Hepatocyte (in vitro differentiated cells): ENCODE measurements around the gene CPLANE2. TPM values are rescaled to one million over a fixed set of nuclear protein-coding genes. Genes with fewer than 3 reads are reported as not detected.
"Not testable (repeated sequence)": the region's sequence is repeated elsewhere in the genome, so short reads cannot be mapped to it uniquely, and the experiment has no call there.

Source experiments
- DNase-seq: peaks from one replicate; pipeline ENCODE4 v3.0.0-alpha.2; 2016; ENCODE audit warnings: low spot score
- H2AFZ ChIP-seq: fragments of 200-600 bp; sonication (generic); 2 replicates; pipeline ENCODE4 v1.6.0; 2016; ENCODE audit warnings: antibody characterized with exemption, mild to moderate bottlenecking
- H3K27ac ChIP-seq: fragments of 200-600 bp; sonication (generic); 2 replicates; pipeline ENCODE4 v1.5.1; 2016; ENCODE audit warnings: mild to moderate bottlenecking
- H3K27me3 ChIP-seq: fragments of 200-600 bp; sonication (generic); 2 replicates; pipeline ENCODE4 v1.6.1; 2016
- H3K36me3 ChIP-seq: fragments of 200-600 bp; sonication (generic); replicated peaks from 2 replicates; pipeline ENCODE4 v1.5.1; 2016; ENCODE audit warnings: low read depth; ENCODE audit not compliant: insufficient read depth
- H3K4me1 ChIP-seq: fragments of 200-600 bp; sonication (generic); 2 replicates; pipeline ENCODE4 v1.5.1; 2016; ENCODE audit warnings: mild to moderate bottlenecking, moderate library complexity; ENCODE audit not compliant: insufficient read depth
- H3K4me2 ChIP-seq: fragments of 200-600 bp; sonication (generic); 2 replicates; pipeline ENCODE4 v1.6.0; 2016
- H3K4me3 ChIP-seq: fragments of 200-600 bp; sonication (generic); 2 replicates; pipeline ENCODE4 v1.5.1; 2016; ENCODE audit warnings: mild to moderate bottlenecking
- H3K79me2 ChIP-seq: fragments of 200-600 bp; sonication (generic); 2 replicates; pipeline ENCODE4 v1.6.0; 2017; ENCODE audit warnings: mild to moderate bottlenecking
- H3K9me2 ChIP-seq: fragments of 200-600 bp; sonication (generic); replicated peaks from 2 replicates; pipeline ENCODE4 v1.6.0; 2017; ENCODE audit warnings: mild to moderate bottlenecking; ENCODE audit not compliant: insufficient read depth
- H3K9me3 ChIP-seq: fragments of 200-600 bp; sonication (generic); 2 replicates; pipeline ENCODE4 v1.5.1; 2016; ENCODE audit warnings: low read depth, mild to moderate bottlenecking
- H4K20me1 ChIP-seq: fragments of 200-600 bp; sonication (generic); 2 replicates; pipeline ENCODE4 v1.6.0; 2016; ENCODE audit warnings: mild to moderate bottlenecking; ENCODE audit not compliant: insufficient read depth, poor library complexity, severe bottlenecking
- CTCF ChIP-seq: fragments of 200-600 bp; sonication (generic); IDR thresholded peaks from 2 replicates; pipeline ENCODE4 v1.5.1; 2016; ENCODE audit warnings: antibody characterized with exemption, mild to moderate bottlenecking; ENCODE audit not compliant: poor library complexity
- EZH2 ChIP-seq: fragments of 200-600 bp; sonication (generic); IDR thresholded peaks from 2 replicates; pipeline ENCODE4 v1.6.1; 2016; ENCODE audit warnings: antibody characterized with exemption, mild to moderate bottlenecking, borderline replicate concordance
- EZH2phosphoT487 ChIP-seq: fragments of 200-600 bp; sonication (generic); IDR thresholded peaks from one replicate; pipeline ENCODE4 v1.6.1; 2018; ENCODE audit warnings: antibody characterized with exemption, mild to moderate bottlenecking, low read depth, moderate library complexity; ENCODE audit not compliant: unreplicated experiment, severe bottlenecking
- WGBS: methylation state at CpG from one replicate; pipeline ENCODE4 v1.1.6; 2016; ENCODE audit warnings: low lambda C conversion rate; ENCODE audit errors: missing lambda C conversion rate; 5-methylcytosine and 5-hydroxymethylcytosine counted together
- polyA plus RNA-seq: library from polyadenylated mRNA; unstranded; fragments of >200 nt; fragmentation: Nextera tagmentation; extraction: Ambion mirVana; gene quantifications from 2 replicates; pipeline ENCODE4 v1.2.1, GENCODE V29; 2016
- total RNA-seq: library from RNA; depleted of rRNA; stranded (reverse); fragments of >200 nt; gene quantifications from 2 replicates; pipeline ENCODE4 v1.2.3, GENCODE V29; 2014

Gene CPLANE2
- total and polyA plus RNA-seq, 2 experiments from 2014 or later: 5.4 to 6.6 TPM

GRCh38 chr1:16226490-16227179 lies 10.3 kb downstream of the CPLANE2 start:
- Histone ChIP-seq H3K79me2 (no peaks in the 10 kb centered on the region), H3K9me2 (no peaks in the 10 kb centered on the region), H3K4me3 (peak overlapping the region; percentile 40), H3K9me3 (no peaks in the 10 kb centered on the region), H3K4me1 (peaks cover 15% of the 10 kb centered on the region), H3K27me3 (peaks cover 21% of the 10 kb centered on the region), H3K36me3 (no peaks in the 10 kb centered on the region), H3K27ac (no peak overlapping the region), H4K20me1 (no peaks in the 10 kb centered on the region), H3K4me2 (peak overlapping the region; percentile 91), H2AFZ (peak overlapping the region; percentile 75)
- peak; percentile 76 for DNase-seq
- TF ChIP-seq EZH2phosphoT487: no peak
- TF ChIP-seq EZH2: no peak
- no peak for TF ChIP-seq CTCF
- WGBS: 12% methylated on average over 24 of the region's 46 CpGs

- TF ChIP-seq EZH2phosphoT487 (no peak), EZH2 (no peak), CTCF (no peak)
- Histone ChIP-seq H3K9me2 (no peaks in the 10 kb centered on the region), H4K20me1 (no peaks in the 10 kb centered on the region), H3K27me3 (peaks cover 21% of the 10 kb centered on the region), H3K4me2 (peak overlapping the region; percentile 91), H3K4me1 (peaks cover 15% of the 10 kb centered on the region), H3K9me3 (no peaks in the 10 kb centered on the region), H3K4me3 (no peak overlapping the region), H3K79me2 (no peaks in the 10 kb centered on the region), H3K27ac (no peak overlapping the region), H2AFZ (peak overlapping the region; percentile 75), H3K36me3 (no peaks in the 10 kb centered on the region)
- no peak for DNase-seq
- 94% methylated on average over 7 of the region's 7 CpGs for WGBS
These were observed 10.9 kb downstream of the CPLANE2 start for GRCh38 chr1:16226129-16226489.

GRCh38 chr1:16224472-16224871 lies 12.5 kb downstream of the CPLANE2 start:
- Histone ChIP-seq H3K9me3 (no peaks in the 10 kb centered on the region), H3K27ac (no peak overlapping the region), H3K36me3 (no peaks in the 10 kb centered on the region), H3K79me2 (no peaks in the 10 kb centered on the region), H4K20me1 (no peaks in the 10 kb centered on the region), H3K4me3 (no peak overlapping the region), H2AFZ (no peak overlapping the region), H3K9me2 (no peaks in the 10 kb centered on the region), H3K4me1 (peaks cover 15% of the 10 kb centered on the region), H3K4me2 (no peak overlapping the region), H3K27me3 (peaks cover 21% of the 10 kb centered on the region)
- no peak for DNase-seq
- 89% methylated on average over 3 of the region's 3 CpGs for WGBS
- TF ChIP-seq CTCF: no peak
- TF ChIP-seq EZH2phosphoT487: no peak
- no peak for TF ChIP-seq EZH2

- WGBS: 85% methylated on average over 14 of the region's 14 CpGs
These were observed 14.3 kb downstream of the CPLANE2 start for GRCh38 chr1:16222716-16223115.

More at GRCh38 chr1:16222716-16223115, 14.3 kb downstream of the CPLANE2 start:
- H3K36me3 ChIP-seq, H3K27ac ChIP-seq, H3K79me2 ChIP-seq, H3K4me3 ChIP-seq, H3K9me2 ChIP-seq, H3K9me3 ChIP-seq, DNase-seq, H2AFZ ChIP-seq, H4K20me1 ChIP-seq, H3K4me2 ChIP-seq, H3K27me3 ChIP-seq: not testable (repeated sequence)
- peaks cover 13% of the 10 kb centered on the region for H3K4me1 ChIP-seq
